K562 (cell line): ENCODE data around the gene LSP1. TPM values are rescaled to one million over a fixed set of nuclear protein-coding genes. Genes with fewer than 3 reads are reported as not detected.

Experiments
- ATAC-seq: fragments of 200-7000 bp; cut with Tn5 transposase; 3 replicates; pipeline ENCODE4 v1.9.1; 2020; ENCODE audit warnings: moderate library complexity
- BruUV-seq: library from RNA; stranded (reverse); fragments of 400-500 nt; replicated peaks from 2 replicates; lab custom pipeline; 2021; lab: Mats Ljungman, UMichigan
- CTCF ChIA-PET: fragments of 300-600 bp; formaldehyde crosslinking; extraction: SDS; loops from one replicate; lab custom pipeline; 2021; ENCODE audit warnings: low intra/inter-chr PET ratio; lab: Yijun Ruan, JAX
- POLR2A ChIA-PET: fragments of 300-600, 350-650 bp; sonication (Branson Sonifier 250); formaldehyde crosslinking; extraction: SDS; loops from one replicate; lab custom pipeline; 2021; ENCODE audit warnings: antibody characterized with exemption, inconsistent platforms; lab: Yijun Ruan, JAX
- DNase-seq, 4 experiments: peaks; one replicate each; pipeline versions ENCODE4 v3.0.0 to v3.0.0-alpha.2; 2011 to 2018; ENCODE audit warnings: low spot score in 3 of 4, mixed read lengths in 3 of 4; ENCODE audit errors: extremely low read depth in 1 of 4
- FAIRE-seq: peaks from 2 replicates; lab custom pipeline; 2011; peaks lifted over from hg19 to GRCh38; lab: Jason Lieb, UNC
- H2AFZ ChIP-seq: 2 replicates; pipeline ENCODE4 v1.6.0; 2011; ENCODE audit warnings: low read depth, low read length, control low read depth, inconsistent platforms
- H3K27ac ChIP-seq: fragments of 200-600 bp; 3 replicates; pipeline ENCODE4 v1.8.0; 2011; ENCODE audit warnings: low read depth, mild to moderate bottlenecking, control low read depth, inconsistent platforms, low read length, moderate library complexity, mixed read lengths; ENCODE audit errors: extremely low read depth
- H3K27me3 ChIP-seq, 2 experiments: fragments of 300-600 bp in 1 of 2; 2 replicates in 1 of 2; 3 replicates in 1 of 2; pipeline versions ENCODE4 v1.6.0 to v1.8.0; 2011; ENCODE audit warnings: inconsistent platforms in 2 of 2, low read length in 2 of 2, mild to moderate bottlenecking in 1 of 2, mixed read lengths in 1 of 2, moderate library complexity in 1 of 2; ENCODE audit not compliant: control insufficient read depth in 2 of 2, insufficient read depth in 2 of 2
- H3K36me3 ChIP-seq: fragments of 300-600 bp; 3 replicates; pipeline ENCODE4 v1.8.0; 2011; ENCODE audit warnings: mild to moderate bottlenecking, low read length, inconsistent platforms; ENCODE audit not compliant: control insufficient read depth, insufficient read depth
- H3K4me1 ChIP-seq, 2 experiments: fragments of 200-600 bp in 1 of 2; replicated peaks in 1 of 2; 2 replicates in 1 of 2; 3 replicates in 1 of 2; pipeline versions ENCODE4 v1.5.1 to v1.8.0; 2011; ENCODE audit warnings: inconsistent platforms in 2 of 2, low read length in 2 of 2, mild to moderate bottlenecking in 1 of 2, mixed read lengths in 1 of 2, moderate library complexity in 1 of 2; ENCODE audit not compliant: control insufficient read depth in 2 of 2, insufficient read depth in 2 of 2
- H3K4me2 ChIP-seq: 2 replicates; pipeline ENCODE4 v1.6.1; 2011; ENCODE audit warnings: low read length, control low read depth, inconsistent platforms, mixed read lengths; ENCODE audit not compliant: insufficient read depth
- H3K4me3 ChIP-seq: fragments of 200-600 bp; sonication (generic), shearing (Covaris generic); 2 replicates; pipeline ENCODE4 v1.5.1; 2016; ENCODE audit warnings: control low read depth, inconsistent platforms
- H3K79me2 ChIP-seq: fragments of 200-600 bp; 3 replicates; pipeline ENCODE4 v1.8.0; 2011; ENCODE audit warnings: low read length, inconsistent platforms; ENCODE audit not compliant: control insufficient read depth, insufficient read depth
- H3K9ac ChIP-seq, 2 experiments: 2 replicates each; pipeline versions ENCODE4 v1.6.0 to v1.6.1; 2011; ENCODE audit warnings: low read depth in 2 of 2, low read length in 2 of 2, control low read depth in 1 of 2, inconsistent platforms in 1 of 2, mild to moderate bottlenecking in 1 of 2, mixed read lengths in 1 of 2; ENCODE audit not compliant: insufficient read depth in 1 of 2
- H3K9me1 ChIP-seq: one replicate; pipeline ENCODE4 v1.6.0; 2011; ENCODE audit warnings: inconsistent platforms, mild to moderate bottlenecking, low read length, moderate library complexity; ENCODE audit not compliant: control insufficient read depth, insufficient read depth
- H3K9me3 ChIP-seq: replicated peaks from 2 replicates; pipeline ENCODE4 v1.5.1; 2011; ENCODE audit warnings: low read depth, low read length, inconsistent platforms; ENCODE audit not compliant: control insufficient read depth, insufficient read depth
- H4K20me1 ChIP-seq: replicated peaks from 2 replicates; pipeline ENCODE4 v1.6.1; 2011; ENCODE audit warnings: low read length, inconsistent platforms, mixed read lengths; ENCODE audit not compliant: control insufficient read depth, insufficient read depth
- CC2D1A ChIP-seq: fragments of 450-650 bp; IDR thresholded peaks from 2 replicates; pipeline ENCODE4 v1.6.1; 2017; ENCODE audit warnings: mild to moderate bottlenecking
- CREM ChIP-seq: IDR thresholded peaks from 2 replicates; pipeline ENCODE4 v1.6.1; 2014; ENCODE audit warnings: antibody characterized with exemption, low read depth
- EGR1 ChIP-seq: fragments of 450-650 bp; conservative IDR thresholded peaks from 2 replicates; pipeline ENCODE4 v1.6.1; 2017; ENCODE audit warnings: mild to moderate bottlenecking
- MAFG ChIP-seq: fragments of 450-650 bp; conservative IDR thresholded peaks from 2 replicates; pipeline ENCODE4 v1.6.1; 2016; ENCODE audit warnings: missing genetic modification characterization, missing compliant biosample characterization
- NFIC ChIP-seq: fragments of 450-650 bp; IDR thresholded peaks from 2 replicates; pipeline ENCODE4 v1.6.1; 2017; ENCODE audit warnings: mild to moderate bottlenecking, inconsistent platforms
- ZNF316 ChIP-seq: fragments of 450-650 bp; IDR thresholded peaks from 2 replicates; pipeline ENCODE4 v1.6.1; 2016
- WGBS: fragments of 100-300 bp; shearing (Covaris generic); methylation state at CpG from one replicate; pipeline ENCODE4 v1.1.6; 2016; ENCODE audit warnings: low coverage, mixed read lengths; ENCODE audit not compliant: insufficient coverage; ENCODE audit errors: missing lambda C conversion rate; 5-methylcytosine and 5-hydroxymethylcytosine counted together
- in situ Hi-C: fragments of 300-500 bp; cut with MboI; formaldehyde crosslinking; loops from 4 replicates; pipeline ENCODE4 v1.15.0; 2018; ENCODE audit warnings: inconsistent platforms, mixed read lengths
- intact Hi-C: fragments of 100-400 bp; cut with micrococcal nuclease; formaldehyde crosslinking; loops from 2 replicates; pipeline ENCODE4 v1.14.2; 2022
- polyA plus RNA-seq, 8 experiments: library from polyadenylated mRNA; depleted of rRNA in 4 of 8; stranded (reverse) in 5 of 8; unstranded in 3 of 8; fragments of >200 nt; fragmentation: Nextera tagmentation in 2 of 8; fragmentation: Illumina TruSeq in 1 of 8; extraction: Ambion mirVana in 2 of 8; extraction: Trizol in 1 of 8; gene quantifications; 2 replicates each; pipeline versions ENCODE4 v1.2.1 to v1.2.3, GENCODE V29; 2011 to 2014; ENCODE audit warnings: inconsistent platforms in 1 of 8, missing spikeins in 1 of 8
- total RNA-seq, 7 experiments: library from RNA; depleted of rRNA in 6 of 7; stranded (reverse); fragments of >200 nt in 6 of 7; fragmentation: Illumina TruSeq in 2 of 7; extraction: Trizol in 2 of 7; gene quantifications; 2 replicates each; pipeline versions ENCODE4 v1.2.1 to v1.2.3, GENCODE V29; 2011 to 2021; ENCODE audit warnings: low replicate concordance in 1 of 7

The LSP1 gene
- total and polyA plus RNA-seq, 9 of the 15 experiments (the other 6 are each of a cell fraction or from before 2014, with no cell fraction given), result 0.08 to 2.9 (median 0.65) TPM; not detected in 2

DNA sequence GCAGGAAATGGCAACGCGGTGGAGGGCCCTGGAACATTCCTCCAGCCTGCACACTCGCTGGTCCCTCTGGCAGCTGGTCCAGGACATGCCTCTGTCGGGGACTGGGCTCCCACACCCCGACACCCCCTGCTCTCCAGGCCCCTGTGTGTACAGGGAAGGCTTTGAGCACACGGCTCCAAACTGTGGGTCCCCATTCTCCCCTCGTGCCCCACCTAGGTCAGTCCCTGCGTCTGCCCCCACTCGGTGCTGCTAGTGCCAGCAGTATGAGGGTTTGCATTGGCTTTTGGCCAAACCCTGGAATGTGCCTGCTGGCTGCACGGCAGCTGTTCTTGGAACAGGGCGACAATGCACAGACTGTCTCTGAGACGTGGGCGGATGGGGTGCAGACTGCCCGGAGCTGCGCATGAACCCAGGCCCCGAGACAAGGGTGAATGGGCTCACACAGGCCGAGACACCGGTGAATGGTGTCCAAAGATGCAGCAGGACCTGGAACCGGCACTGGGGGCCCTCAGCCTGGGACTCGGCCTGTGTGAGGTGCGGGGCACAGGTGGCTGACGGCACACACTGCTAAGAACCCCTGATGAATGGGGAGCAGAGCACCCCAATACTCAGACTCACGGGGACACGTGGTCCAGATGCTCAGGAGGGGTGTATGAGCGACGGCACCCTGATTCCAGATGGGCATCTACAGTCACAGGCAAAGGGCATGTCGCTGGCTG lies 25.6 kb upstream of the LSP1 start:
- no peaks in the 10 kb centered on the region for H3K79me2 ChIP-seq
- TF ChIP-seq MAFG (tag) (no peak), ZNF316 (no peak), EGR1 (peak; percentile 27; the same call in 1 of the 2 replicates), CC2D1A (no peak), NFIC (peak; percentile 71), CREM (no peak)
- H3K4me3 ChIP-seq, result no peak overlapping the region
- DNase-seq (no peak), ATAC-seq (no peak), FAIRE-seq (no peak)
- POLR2A ChIA-PET, result no interaction called here
- CTCF ChIA-PET, result interaction anchor here (0.6 to 2.4 kb wide), 3 partner anchors 53 to 133 kb away, joined by 3 to 6 read pairs (median 5); no protein-coding TSS in a partner anchor
- peaks cover 0 to 50% of the 10 kb centered on the region in 2 experiments; a peak in 2 of 5 replicates for H3K4me1 ChIP-seq
- H3K36me3 ChIP-seq, result no peaks in the 10 kb centered on the region
- no peak overlapping the region for H2AFZ ChIP-seq
- no peak overlapping the region for H3K4me2 ChIP-seq
- no peak overlapping the region for H3K27ac ChIP-seq
- WGBS, result 2% methylated on average over 22 of the region's 27 CpGs
- BruUV-seq, result no TSS peak
- peaks cover 7% of the 10 kb centered on the region for H4K20me1 ChIP-seq
- in situ Hi-C loops, result no loop called here
- H3K27me3 ChIP-seq, result peaks cover 0 to 44% of the 10 kb centered on the region in 2 experiments; a peak in 3 of 5 replicates
- H3K9me1 ChIP-seq, result no peaks in the 10 kb centered on the region
- intact Hi-C loops, result loop anchor here (5.0 kb wide), 1 partner anchor 325 kb away; no protein-coding TSS in a partner anchor
- H3K9ac ChIP-seq, result no peak overlapping the region
- H3K9me3 ChIP-seq, result no peaks in the 10 kb centered on the region
